Suppressor macrophage treated with lipopolysaccharide for 1 hour (primary cell): ENCODE data around the gene RPH3AL.
"Not testable (repeated sequence)": the region's sequence is repeated elsewhere in the genome, so short reads cannot be mapped to it uniquely, and the experiment has no call there.

Experiments used
- DNase-seq, 3 donors: peaks; one replicate each; pipeline ENCODE4 v3.0.0-alpha.2; 2020 to 2022

The RPH3AL gene

GRCh38 chr17:258906-259305 is 93.7 kb downstream of the RPH3AL start:
- DNase-seq: no peak

- peak in 1 of 3 donors; percentile 6 for DNase-seq
Measured at GRCh38 chr17:258045-258734, 94.4 kb downstream of the RPH3AL start.

- no peak for DNase-seq
Measured at GRCh38 chr17:253091-253846, 99.3 kb downstream of the RPH3AL start.

- DNase-seq: no peak
Measured at GRCh38 chr17:252456-252855, 100.2 kb downstream of the RPH3AL start.

- no peak for DNase-seq
Measured at GRCh38 chr17:251531-251930, 101.1 kb downstream of the RPH3AL start.

GRCh38 chr17:250487-251300 is 101.9 kb downstream of the RPH3AL start:
- DNase-seq: no peak

GRCh38 chr17:249236-249993 is 103.2 kb downstream of the RPH3AL start:
- no peak for DNase-seq

GRCh38 chr17:248337-249235 is 104.0 kb downstream of the RPH3AL start:
- DNase-seq: no peak

GRCh38 chr17:247767-248166 is 104.8 kb downstream of the RPH3AL start:
- DNase-seq: no peak

- no peak for DNase-seq
Measured at GRCh38 chr17:246851-247421, 105.7 kb downstream of the RPH3AL start.

GRCh38 chr17:246226-246625 is 106.4 kb downstream of the RPH3AL start:
- DNase-seq: no peak

GRCh38 chr17:245611-246010 is 107.0 kb downstream of the RPH3AL start:
- DNase-seq: no peak

- no peak for DNase-seq
Measured at GRCh38 chr17:245020-245419, 107.6 kb downstream of the RPH3AL start.

GRCh38 chr17:243924-244323 is 108.7 kb downstream of the RPH3AL start:
- DNase-seq: not testable (repeated sequence)

GRCh38 chr17:238964-239259 is 113.7 kb downstream of the RPH3AL start:
- no peak for DNase-seq

- DNase-seq: no peak
Measured at GRCh38 chr17:238071-238963, 114.3 kb downstream of the RPH3AL start.

- no peak for DNase-seq
Measured at GRCh38 chr17:237406-237955, 115.1 kb downstream of the RPH3AL start.

GRCh38 chr17:236641-237405 is 115.8 kb downstream of the RPH3AL start:
- DNase-seq: no peak
